ENCODE measurements around the gene C1QL3. TPM values are rescaled to one million over a fixed set of nuclear protein-coding genes. Genes with fewer than 3 reads are reported as not detected.

C1QL3 gene
- polyA plus RNA-seq, 3 donors: 0.30 TPM; not detected in 2

GRCh38 chr10:16519908-16520861 is 1.5 kb downstream of the C1QL3 start:
- WGBS (ENCODE audit: insufficient coverage): 4% methylated on average over 96 of the region's 104 CpGs
- DNase-seq: no peak
- Histone ChIP-seq H4K20me1 (ENCODE audit: insufficient read depth, low read length) (no peaks in the 10 kb centered on the region), H3K79me2 (ENCODE audit: insufficient read depth, low read length) (no peaks in the 10 kb centered on the region), H3K4me1 (ENCODE audit: control insufficient read depth in 1 of 2, insufficient read depth in 2 of 2, low read length in 2 of 2) (peaks cover 0 to 3% of the 10 kb centered on the region in 2 donors), H3K27ac (ENCODE audit: low read depth in 1 of 2, low read length in 2 of 2) (no peak overlapping the region), H3K4me2 (replicated peaks; ENCODE audit: extremely low read depth, low read length, poor library complexity, severe bottlenecking) (peak overlapping the region; percentile 47), H2AFZ (ENCODE audit: insufficient read depth, low read depth, low read length, poor library complexity, severe bottlenecking) (no peak overlapping the region), H3K36me3 (replicated peaks in 1 of 2; ENCODE audit: control insufficient read depth in 1 of 2, insufficient read depth in 2 of 2, low read length in 2 of 2) (no peaks in the 10 kb centered on the region), H3K4me3 (replicated peaks in 1 of 3; ENCODE audit: low read depth in 2 of 3, low read length in 3 of 3) (no peak overlapping the region), H3K27me3 (ENCODE audit: control insufficient read depth in 2 of 2, insufficient read depth in 2 of 2, low read length in 2 of 2) (peaks cover 41 to 52% of the 10 kb centered on the region in 2 donors), H3K9me3 (replicated peaks in 1 of 2; ENCODE audit: control insufficient read depth in 1 of 2, insufficient read depth in 1 of 2, low read length in 2 of 2) (peaks cover 0 to 15% of the 10 kb centered on the region in 2 donors), H3K9ac (ENCODE audit: insufficient read depth, low read length, poor library complexity, severe bottlenecking) (no peak overlapping the region)
- TF ChIP-seq CTCF (IDR thresholded peaks at IDR 0.05): no peak
- H3K27me3 Mint-ChIP-seq (ENCODE audit: low read depth in 3 of 3): peaks cover 41 to 57% (median 42%) of the 10 kb centered on the region in 3 donors
- intact Hi-C loops (cut with micrococcal nuclease): no loop called here
- no peak overlapping the region for H3K27ac Mint-ChIP-seq
- peaks cover 0 to 11% (median 5%) of the 10 kb centered on the region in 7 donors for H3K9me3 Mint-ChIP-seq
- peaks cover 10% of the 10 kb centered on the region for H3K4me1 Mint-ChIP-seq
- H3K36me3 Mint-ChIP-seq: peaks cover 14 to 22% of the 10 kb centered on the region in 2 donors
- peak overlapping the region; percentile 34 to 83 for H3K4me3 Mint-ChIP-seq

GRCh38 chr10:16519250-16519907 is 2.3 kb downstream of the C1QL3 start:
- no peaks in the 10 kb centered on the region for H3K36me3 ChIP-seq (replicated peaks in 1 of 2; ENCODE audit: control insufficient read depth in 1 of 2, insufficient read depth in 2 of 2, low read length in 2 of 2)
- no peak overlapping the region for H3K4me2 ChIP-seq (replicated peaks; ENCODE audit: extremely low read depth, low read length, poor library complexity, severe bottlenecking)
- H3K9ac ChIP-seq (ENCODE audit: insufficient read depth, low read length, poor library complexity, severe bottlenecking): no peak overlapping the region
- Mint-ChIP-seq H3K4me3 (peak overlapping the region in 1 of 2 donors; percentile 83), H3K4me1 (peaks cover 10% of the 10 kb centered on the region), H3K27me3 (ENCODE audit: low read depth in 3 of 3) (peaks cover 40 to 54% (median 42%) of the 10 kb centered on the region in 3 donors), H3K27ac (no peak overlapping the region), H3K36me3 (peaks cover 18 to 23% of the 10 kb centered on the region in 2 donors), H3K9me3 (peaks cover 0 to 11% (median 5%) of the 10 kb centered on the region in 7 donors)
- peaks cover 0 to 3% of the 10 kb centered on the region in 2 donors for H3K4me1 ChIP-seq (ENCODE audit: control insufficient read depth in 1 of 2, insufficient read depth in 2 of 2, low read length in 2 of 2)
- no peak for DNase-seq
- no peaks in the 10 kb centered on the region for H4K20me1 ChIP-seq (ENCODE audit: insufficient read depth, low read length)
- no peak overlapping the region for H3K4me3 ChIP-seq (replicated peaks in 1 of 3; ENCODE audit: low read depth in 2 of 3, low read length in 3 of 3)
- H3K27me3 ChIP-seq (ENCODE audit: control insufficient read depth in 2 of 2, insufficient read depth in 2 of 2, low read length in 2 of 2): peaks cover 38 to 52% of the 10 kb centered on the region in 2 donors
- peaks cover 0 to 15% of the 10 kb centered on the region in 2 donors for H3K9me3 ChIP-seq (replicated peaks in 1 of 2; ENCODE audit: control insufficient read depth in 1 of 2, insufficient read depth in 1 of 2, low read length in 2 of 2)
- intact Hi-C loops (cut with micrococcal nuclease): no loop called here
- no peaks in the 10 kb centered on the region for H3K79me2 ChIP-seq (ENCODE audit: insufficient read depth, low read length)
- no peak overlapping the region for H3K27ac ChIP-seq (ENCODE audit: low read depth in 1 of 2, low read length in 2 of 2)
- 63% methylated on average over 28 of the region's 31 CpGs for WGBS (ENCODE audit: insufficient coverage)
- H2AFZ ChIP-seq (ENCODE audit: insufficient read depth, low read depth, low read length, poor library complexity, severe bottlenecking): no peak overlapping the region
- TF ChIP-seq CTCF (IDR thresholded peaks at IDR 0.05): no peak
